NCI-H2171 treated with DMSO at 0.1 percent for 48 hours (cell line): Measurements from ENCODE around the gene ANKRD13A.
"Not testable (repeated sequence)": the region's sequence is repeated elsewhere in the genome, so short reads cannot be mapped to it uniquely, and the experiment has no call there.

ENCODE experiments used
- DNase-seq: peaks from one replicate; lab custom pipeline; 2025; lab: John Stamatoyannopoulos, UW

ANKRD13A gene

DNA sequence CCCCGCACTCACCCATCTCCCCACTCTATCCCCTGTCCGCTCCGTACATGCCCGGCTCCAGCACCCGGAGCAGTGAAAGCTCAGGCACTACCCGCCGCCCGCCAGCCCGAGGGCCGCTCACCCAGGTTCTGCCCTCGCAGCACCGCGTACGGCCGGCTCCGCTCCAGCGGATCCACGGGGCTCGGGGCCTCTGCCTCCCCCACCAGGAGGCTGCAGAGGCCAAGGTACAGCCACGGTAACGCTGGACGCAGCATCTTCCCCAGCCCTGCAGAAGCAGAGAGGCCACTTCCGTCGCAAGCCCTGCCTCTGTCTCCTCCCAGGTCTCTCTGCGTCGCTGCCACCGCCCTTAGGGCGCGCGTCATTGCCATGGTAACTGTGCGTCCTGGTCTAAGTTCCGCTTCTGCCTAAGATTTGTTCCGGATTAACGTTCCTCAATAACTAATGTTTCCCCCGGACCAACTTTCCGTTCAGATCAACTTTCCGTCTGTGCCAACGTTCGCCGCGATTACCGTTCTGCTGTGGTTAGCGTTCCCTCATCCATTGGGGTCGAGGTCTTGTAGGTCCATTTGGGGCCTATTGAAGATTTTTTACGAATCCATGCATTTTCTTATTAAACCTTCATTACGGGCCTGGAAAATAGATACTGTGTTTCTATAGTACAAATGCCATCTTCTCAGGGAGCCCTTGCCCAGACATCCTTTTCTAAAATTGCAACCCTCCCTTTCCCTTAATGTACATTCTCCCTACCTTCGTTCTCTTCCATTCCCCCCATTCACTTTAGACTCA lies 49.2 kb downstream of the ANKRD13A start, which contains the start of gene C12orf76:
Gene C12orf76, minus strand, starts transcription at position 281 of the 786 bp plus-strand sequence. Its CDS starts 27 bp downstream, at position 254.
- DNase-seq = peak; percentile 97

DNA sequence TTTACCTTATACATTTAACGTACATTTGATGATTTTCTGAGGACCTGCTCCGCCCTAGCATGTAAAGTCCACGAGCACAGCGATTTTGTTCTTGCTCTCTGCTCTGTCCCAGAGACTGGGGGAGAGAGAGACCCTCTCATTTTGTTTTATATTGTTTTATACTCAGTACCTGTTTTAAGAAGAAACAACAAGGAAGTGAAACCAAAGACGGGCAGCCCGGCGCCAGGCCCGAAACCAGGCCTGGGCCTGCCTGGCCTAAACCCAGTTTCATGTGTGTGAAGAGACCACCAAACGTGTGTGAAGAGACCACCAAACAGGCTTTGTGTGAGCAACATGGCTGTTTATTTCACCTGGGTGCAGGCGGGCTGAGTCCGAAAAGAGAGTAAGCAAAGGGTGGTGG lies 49.8 kb downstream of the ANKRD13A start:
- DNase-seq = not testable (repeated sequence)

DNA sequence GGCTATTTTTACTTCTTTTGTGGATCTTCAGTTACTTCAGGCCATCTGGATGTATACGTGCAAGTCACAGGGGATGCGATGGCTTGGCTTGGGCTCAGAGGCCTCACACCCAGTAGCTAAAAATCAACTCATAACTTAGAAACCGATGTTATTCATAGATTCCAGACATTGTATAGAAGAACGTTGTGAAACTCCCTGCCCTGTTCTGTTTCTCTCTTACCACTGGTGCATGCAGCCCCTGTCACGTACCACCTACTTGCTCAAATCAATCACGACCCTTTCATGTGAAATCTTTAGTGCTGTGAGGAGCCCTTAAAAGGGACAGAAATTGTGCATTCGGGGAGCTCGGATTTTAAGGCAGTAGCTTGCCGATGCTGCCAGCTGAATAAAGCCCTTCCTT lies 50.4 kb downstream of the ANKRD13A start:
- DNase-seq = not testable (repeated sequence)

DNA sequence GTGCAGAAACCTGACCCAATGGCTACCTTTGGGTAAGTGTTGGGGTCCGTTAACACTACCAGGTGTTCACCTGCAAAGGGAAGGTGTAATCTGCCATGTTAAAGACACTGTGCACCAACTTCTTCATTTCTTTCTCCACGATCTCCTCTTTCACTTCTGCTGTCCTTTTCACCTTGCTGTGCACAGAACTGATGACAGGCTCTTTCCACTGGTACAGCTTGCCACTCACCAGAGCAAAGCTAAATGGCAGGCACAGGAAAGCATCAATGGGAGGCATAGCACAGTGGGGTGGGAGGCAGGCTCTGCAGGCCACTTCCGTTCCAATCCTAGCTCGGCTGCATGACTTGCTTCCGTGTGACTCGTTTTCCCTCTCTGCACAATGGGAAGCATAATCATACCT lies 51.7 kb downstream of the ANKRD13A start:
- DNase-seq = no peak

DNA sequence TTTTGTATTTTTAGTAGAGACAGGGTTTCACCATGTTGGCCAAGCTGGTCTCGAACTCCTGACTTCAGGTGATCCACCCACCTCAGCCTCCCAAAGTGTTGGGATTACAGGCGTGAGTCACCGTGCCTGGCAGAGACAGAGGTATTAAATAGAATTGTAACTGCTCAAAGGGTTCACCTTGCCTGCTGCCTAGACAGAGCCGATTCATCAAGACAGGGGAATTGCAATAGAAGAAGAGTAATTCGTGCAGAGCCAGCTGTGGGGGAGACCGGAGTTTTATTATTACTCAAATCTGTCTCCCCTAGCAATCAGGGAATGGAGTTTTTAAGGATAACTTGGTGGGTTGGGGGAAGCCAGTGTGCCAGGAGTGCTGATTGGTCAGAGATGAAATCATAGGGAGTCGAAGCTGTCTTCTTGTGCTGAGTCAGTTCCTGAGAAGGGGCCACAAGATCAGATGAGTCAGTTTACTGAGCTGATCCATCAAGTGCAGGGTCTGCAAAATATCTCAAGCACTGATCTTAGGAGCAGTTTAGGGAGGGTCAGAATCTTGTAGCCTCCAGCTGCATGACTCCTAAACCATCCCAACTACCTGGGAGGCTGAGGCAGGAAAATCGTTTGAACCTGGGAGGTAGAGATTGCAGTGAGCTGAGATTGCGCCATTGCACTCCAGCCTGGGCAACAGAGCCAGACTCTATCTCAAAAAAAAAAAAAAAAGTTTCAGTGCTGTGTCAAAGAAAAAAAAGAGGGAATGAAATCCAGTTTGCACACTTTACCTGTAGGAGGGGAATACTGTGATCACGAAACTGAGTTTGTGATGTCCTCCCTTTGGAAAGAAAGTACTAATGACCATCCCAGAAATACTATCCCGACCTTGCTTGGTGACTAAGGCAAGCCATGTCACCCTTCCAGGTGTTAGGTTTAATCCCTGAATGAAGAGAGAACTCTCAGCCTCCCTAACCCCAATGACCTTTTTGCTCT lies 56.4 kb downstream of the ANKRD13A start:
- DNase-seq = not testable (repeated sequence)

DNA sequence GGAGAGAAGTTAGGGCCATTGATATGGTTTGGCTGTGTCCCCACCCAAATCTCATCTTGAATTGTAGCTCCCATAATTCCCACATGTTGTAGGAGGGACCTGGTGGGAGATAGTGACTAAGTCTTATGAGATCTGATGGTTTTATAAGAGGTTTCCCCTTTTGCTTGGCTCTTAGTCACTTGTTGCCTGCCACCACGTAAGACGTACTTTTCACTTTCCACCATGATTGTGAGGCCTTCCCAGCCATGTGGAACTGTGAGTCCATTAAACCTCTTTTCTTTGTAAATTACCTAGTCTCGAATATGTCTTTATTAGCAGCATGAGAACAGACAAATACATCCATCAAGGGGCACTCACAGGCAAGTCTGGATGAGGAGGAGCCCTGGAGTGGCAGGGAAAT lies 57.4 kb downstream of the ANKRD13A start:
- not testable (repeated sequence) for DNase-seq

DNA sequence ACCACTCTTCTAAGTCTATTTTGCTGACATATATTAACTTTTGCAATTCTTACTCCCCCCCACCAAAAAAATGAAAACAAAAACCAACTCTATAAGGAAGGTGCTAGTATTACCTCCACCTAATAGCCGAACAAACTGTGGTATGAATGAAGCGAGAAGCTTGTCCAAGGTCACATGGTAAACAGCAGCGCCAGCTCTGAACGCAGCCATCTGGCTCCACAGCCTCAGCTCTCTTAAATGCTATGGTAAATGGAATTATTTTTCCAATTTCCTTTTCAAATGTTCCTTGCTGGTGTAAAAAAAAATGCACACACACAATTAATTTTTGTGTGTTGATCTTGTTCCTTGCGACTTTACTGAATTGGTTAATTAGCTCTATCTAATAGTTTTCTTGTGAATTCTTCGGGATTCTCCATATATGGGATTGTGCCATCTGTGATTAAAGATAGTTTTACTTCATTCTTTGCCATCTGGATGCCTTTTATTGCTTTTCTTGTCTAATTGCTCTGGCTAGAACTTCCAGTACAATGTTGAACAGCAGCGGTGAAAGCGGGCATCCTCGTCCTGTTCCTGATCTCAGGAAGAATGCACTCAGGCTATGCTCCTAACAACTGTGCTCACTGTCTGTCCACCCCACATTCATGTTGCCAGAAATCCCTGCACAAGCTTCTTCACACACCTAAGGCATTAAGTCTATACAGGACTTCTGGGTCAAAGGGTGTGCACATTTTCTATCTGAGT lies 59.8 kb downstream of the ANKRD13A start:
- DNase-seq = peak; percentile 89

DNA sequence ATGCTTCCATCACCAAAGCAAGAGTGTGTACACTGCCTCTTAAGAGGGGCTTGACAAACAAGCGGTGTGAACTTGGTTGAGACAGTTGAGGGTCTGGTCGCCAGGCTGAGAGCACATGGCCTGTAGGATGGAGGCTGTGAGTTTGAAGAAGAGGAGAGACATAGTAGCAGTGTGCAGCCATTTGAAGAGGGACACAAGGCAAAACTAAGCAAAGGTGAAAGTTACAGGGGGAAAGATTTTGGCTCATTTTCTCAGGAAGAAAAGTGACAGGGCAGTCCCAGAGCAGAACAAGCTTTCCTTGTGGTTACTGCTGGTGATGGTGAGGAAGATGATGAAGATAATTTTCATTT lies 60.4 kb downstream of the ANKRD13A start:
- no peak for DNase-seq

DNA sequence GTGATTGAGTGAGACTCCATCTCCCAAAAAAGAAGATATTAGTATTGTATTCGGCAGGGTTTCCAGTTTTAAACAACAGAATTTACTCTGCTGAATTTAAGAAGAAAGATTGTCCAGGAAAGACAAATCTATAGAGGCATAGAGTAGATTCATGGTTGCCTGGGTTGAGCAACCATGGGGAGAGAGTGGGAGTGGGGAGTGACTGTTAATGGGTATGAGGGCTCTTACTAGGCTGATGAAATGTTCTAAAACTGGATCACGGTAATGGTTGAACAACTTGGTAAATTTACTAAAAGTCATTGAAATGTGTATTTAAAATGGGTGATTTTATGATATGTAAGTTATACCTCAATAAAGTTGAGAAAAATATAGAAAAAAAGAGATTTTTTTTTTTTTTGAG lies 63.0 kb downstream of the ANKRD13A start:
- DNase-seq = no peak

DNA sequence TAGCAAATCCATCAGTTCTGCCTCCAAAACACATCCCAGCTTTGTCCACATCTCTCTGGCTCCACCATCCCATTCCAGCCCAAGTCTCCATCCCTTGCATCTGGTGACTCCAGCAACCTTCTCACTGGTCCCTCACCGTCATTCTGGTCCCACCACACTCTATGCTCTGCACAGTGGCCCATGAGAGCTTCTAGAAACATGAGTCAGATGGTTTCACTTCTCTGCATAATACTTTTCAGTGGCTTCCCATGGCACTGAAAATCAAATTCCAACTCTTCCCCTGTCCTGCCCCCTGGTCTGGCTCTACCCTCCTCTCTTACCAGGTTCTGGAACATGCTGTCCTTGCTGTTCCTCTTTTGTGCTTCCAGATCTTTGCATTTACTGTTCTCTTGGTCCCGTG lies 66.3 kb downstream of the ANKRD13A start:
- DNase-seq = no peak

DNA sequence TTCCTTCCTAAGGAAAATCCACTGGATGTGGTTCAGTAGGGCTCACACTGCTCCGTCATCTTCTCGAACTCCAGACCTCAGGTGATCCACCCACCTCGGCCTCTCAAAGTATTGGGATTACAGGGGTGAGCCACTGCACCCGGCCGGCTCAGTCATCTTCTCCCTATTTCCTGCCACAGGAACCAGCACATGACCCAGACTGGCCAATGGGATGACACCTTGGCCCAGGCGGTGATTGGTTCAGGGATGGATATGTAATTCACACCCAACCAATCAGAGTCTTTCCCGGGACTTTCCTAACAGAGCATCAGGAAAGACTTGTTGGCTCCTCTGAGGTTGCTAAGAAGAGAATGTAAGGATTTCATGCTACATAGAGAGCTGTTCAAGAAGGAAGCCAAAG lies 68.3 kb downstream of the ANKRD13A start:
- no peak for DNase-seq

DNA sequence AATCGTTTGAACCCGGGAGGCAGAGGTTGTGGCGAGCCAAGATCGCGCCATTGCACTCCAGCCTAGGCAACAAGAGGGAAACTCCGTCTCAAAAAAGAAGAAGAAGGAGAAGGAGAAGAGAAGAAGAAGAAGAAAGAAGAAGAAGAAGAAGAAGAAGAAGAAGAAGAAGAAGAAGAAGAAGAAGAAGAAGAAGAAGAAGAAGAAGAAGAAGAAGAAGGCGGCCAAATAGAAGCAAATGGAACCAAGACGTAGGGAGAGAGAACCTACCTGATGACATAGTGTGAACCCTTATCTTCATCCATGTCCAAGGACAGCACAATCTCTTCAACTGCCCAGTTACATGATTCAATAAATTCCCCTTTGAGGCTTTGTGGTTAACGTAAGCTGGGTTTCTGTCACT lies 68.9 kb downstream of the ANKRD13A start:
- DNase-seq = not testable (repeated sequence)

DNA sequence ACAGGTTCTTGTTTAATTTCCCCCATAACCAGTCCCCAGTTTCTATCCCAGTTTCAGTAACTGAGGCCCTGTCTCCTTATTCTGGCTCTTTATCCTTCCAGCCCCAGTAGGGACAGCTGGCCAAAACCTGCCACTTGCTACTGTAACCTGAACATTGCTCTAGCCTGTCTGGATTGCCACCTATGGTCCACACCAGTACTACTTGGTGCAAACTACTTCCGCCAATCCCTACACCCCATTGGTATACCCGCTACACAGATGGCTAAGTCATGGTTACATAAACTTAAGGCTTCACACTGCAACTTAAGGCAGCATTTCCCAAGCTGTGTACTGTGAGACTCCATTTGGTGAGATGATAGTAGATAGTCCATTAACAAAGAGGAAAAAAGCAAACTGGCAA lies 69.4 kb downstream of the ANKRD13A start:
- no peak for DNase-seq

DNA sequence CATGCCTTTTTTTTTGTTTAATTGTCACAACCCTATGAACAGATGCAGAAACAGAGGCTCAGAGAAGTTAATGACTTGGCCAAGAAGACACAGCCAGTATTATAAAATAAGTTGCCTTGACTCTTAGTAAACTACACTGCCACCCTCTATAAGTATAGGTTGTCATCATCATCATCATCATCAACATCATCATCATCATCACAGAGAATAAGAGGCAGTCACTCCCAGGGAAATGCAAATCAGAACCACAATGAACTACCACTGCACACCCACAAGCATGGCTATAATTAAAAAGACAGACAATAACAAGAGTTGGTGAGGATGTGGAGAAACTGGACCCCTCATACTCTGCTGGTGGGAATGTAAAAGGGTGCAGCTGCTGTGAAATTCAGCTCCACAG lies 72.3 kb downstream of the ANKRD13A start:
- DNase-seq = no peak

DNA sequence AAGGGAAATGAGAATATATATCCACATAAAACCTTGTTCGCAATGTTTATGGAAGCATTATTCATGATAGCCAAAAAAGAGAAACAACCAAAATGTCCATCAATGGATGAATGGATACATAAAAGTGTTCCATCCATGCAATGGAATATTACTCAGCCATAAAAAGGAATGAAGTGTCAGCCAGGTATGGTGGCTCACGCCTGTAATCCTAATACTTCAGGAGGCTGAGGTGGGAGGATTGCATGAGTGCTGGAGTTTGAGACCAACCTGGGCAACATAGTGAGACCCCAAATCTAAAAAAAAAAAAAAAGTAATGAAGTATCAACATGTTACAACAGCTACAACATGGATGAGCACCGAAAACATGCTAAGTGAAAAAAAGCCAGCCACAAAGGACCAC lies 72.7 kb downstream of the ANKRD13A start:
- DNase-seq = no peak

DNA sequence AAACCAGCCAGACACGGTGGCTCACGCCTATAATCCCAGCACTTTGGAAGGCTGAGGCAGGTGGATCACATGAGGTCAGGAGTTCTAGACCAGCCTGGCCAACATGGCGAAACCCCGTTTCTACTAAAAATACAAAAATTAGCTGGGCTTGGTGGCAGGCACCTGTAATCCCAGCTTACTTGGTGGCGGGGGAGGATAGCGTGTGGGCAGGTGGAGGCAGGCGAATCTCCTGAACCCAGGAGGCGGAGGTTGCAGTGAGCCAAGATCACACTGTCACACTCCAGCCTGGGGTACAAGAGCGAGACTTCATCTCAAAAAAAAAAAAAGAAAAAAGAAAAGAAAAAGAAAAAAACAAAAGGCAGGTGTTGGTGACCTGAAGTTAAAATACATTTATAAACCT lies 73.4 kb downstream of the ANKRD13A start:
- DNase-seq = not testable (repeated sequence)

DNA sequence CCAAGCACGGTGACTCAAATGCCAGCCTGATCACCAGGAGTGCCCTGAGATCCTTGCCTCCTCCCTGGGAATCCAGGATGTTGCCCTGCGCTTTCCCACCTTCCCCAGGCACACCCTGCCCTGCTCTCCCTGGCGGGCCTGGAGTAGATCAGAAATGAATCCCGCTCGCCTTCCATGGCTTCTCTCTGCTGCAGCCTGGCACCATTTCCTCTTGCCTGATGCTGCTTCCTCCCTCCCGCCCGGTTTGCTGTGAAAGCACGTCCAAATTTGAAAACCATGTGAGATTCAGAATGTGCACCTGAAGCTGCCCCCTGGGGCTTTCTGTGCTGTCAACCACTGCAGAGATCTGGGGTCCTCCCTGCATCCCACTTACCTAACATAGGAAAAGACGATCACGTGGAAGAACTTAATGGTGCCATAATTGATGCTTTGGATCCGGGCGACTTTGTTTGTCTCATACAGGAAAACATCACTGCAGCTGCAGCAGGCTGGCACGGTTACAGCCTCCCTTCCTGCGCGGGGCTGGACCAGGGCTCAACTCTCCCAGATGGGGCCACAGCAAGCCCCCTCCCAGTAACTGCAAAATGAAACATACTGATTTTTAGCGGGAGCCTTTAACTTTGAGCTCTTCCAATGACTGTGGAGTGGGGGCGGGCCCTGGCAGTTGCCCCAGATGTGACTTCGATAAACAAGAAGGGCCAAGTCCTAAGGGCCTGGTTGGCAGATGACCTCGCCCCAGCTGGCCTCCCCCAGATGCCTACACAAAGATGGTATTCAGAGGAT lies 74.0 kb downstream of the ANKRD13A start:
- peak; percentile 36 for DNase-seq

DNA sequence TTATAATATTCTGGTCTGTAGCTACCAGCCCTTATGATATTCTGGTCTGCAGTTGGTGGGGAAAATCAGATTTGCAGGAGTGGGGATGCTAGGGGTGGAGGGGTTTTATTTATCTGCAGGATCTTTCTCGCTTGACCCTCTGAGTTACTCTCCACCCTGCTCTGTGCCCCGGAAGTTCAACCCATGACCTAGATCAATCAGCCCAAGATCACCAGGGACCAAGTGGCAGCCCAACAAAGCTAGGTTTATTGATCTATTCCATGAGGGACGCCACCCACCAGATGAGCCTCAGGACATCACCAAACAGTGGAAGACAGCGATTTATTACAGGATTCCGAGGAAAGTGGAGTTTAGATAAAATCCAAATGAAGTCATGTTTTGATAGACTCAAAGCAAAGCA lies 74.9 kb downstream of the ANKRD13A start:
- no peak for DNase-seq

DNA sequence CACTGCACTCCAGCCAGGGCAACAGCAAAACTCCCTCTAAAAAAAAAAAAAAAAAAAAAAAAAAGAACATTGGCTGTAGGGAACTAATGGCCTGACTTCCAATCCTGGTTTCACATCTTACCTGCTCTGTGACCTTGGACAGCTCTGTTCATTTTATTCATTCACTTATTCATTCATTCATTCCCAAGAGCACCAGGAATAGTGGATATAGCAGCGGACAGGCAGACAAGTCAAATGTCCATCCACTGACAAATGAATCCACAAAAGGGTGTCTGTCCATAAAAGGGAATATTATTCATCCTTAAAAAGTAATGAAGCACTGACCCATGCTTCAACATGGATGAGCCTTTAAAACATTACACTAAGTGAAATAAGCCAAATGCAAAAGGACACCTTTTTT lies 76.7 kb downstream of the ANKRD13A start:
- DNase-seq = no peak

DNA sequence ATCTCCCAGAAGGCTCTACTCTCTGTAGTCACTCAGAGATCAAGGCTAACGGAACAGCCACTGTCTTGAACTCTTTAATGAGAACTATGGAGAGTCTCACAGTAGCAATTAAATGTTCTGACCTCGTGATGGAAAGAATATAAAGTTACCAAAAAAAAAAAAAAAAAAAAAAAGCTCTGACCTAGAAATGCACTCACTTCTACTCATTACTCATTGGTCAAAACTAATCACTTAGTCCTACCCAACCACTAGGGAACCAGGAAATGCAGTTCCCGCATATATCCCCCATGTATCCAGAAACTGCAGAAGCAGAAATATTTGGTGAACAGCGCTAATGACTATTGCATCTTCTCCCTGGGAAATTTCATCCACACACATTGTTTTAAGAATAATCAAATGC lies 78.6 kb downstream of the ANKRD13A start:
- no peak for DNase-seq
